ENCODE data around the gene CLDN9. TPM values are rescaled to one million over a fixed set of nuclear protein-coding genes. Genes with fewer than 3 reads are reported as not detected.
A peak's percentile ranks its signal among the peaks of the same experiment; 100 is the strongest.

Gene CLDN9
- total RNA-seq, 6 experiments from 2014 or later: 0.25 to 1.7 (median 0.92) TPM

DNA sequence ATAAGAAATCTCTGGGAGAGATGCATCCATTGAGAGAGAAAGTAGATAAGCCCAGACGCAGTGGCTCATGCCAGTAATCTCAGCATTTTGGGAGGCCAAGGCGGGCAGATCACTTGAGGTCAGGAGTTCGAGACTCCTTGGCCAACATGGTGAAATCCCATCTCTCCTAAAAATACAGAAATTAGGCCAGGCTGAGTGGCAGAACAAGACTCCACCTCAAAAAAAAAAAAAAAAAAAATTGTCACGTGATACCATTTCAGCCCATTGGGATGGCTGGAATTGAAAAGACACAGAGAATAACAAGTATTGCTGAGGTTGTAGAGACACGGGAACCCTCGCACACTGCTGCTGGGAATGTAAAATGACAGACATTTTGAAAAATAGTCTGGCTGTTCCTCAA lies 49.8 kb downstream of the CLDN9 start:
- Histone ChIP-seq H3K4me1 (peaks cover 0 to 28% (median 6%) of the 10 kb centered on the region in 4 donors), H3K27ac (no peak overlapping the region), H3K27me3 (no peaks in the 10 kb centered on the region), H3K4me3 (no peak overlapping the region), H3K36me3 (peaks cover 0 to 3% (median 0%) of the 10 kb centered on the region in 4 donors), H3K9me3 (no peaks in the 10 kb centered on the region)
- no peak for TF ChIP-seq CTCF (IDR thresholded peaks at IDR 0.05)
- TF ChIP-seq POLR2A (IDR thresholded peaks at IDR 0.05): no peak
- intact Hi-C loops (cut with DNase I): no loop called here
- peak in 1 of 3 donors; percentile 12 for DNase-seq
- 84% methylated on average over 3 of the region's 6 CpGs for WGBS (ENCODE audit: insufficient coverage, low coverage, low lambda C conversion rate, missing lambda C conversion rate)
- no peak for ATAC-seq

GRCh38 chr16:3063625-3064386 lies 51.1 kb downstream of the CLDN9 start:
- peak overlapping the region in 1 of 3 donors; percentile 97 for H3K27ac ChIP-seq
- no peak overlapping the region for H3K4me3 ChIP-seq
- no peaks in the 10 kb centered on the region for H3K9me3 ChIP-seq
- peaks cover 0 to 29% (median 6%) of the 10 kb centered on the region in 4 donors for H3K4me1 ChIP-seq
- ATAC-seq (no peak), DNase-seq (no peak)
- no peaks in the 10 kb centered on the region for H3K27me3 ChIP-seq
- TF ChIP-seq POLR2A (IDR thresholded peaks at IDR 0.05) (no peak), CTCF (IDR thresholded peaks at IDR 0.05) (no peak)
- WGBS (ENCODE audit: insufficient coverage, low coverage, low lambda C conversion rate, missing lambda C conversion rate): 85% methylated on average over 5 of the region's 8 CpGs
- intact Hi-C loops (cut with DNase I): no loop called here
- H3K36me3 ChIP-seq: peaks cover 0 to 10% (median 5%) of the 10 kb centered on the region in 4 donors

Small RNAs within 50 kb of the gene (small RNA-seq; reads per million reads assigned to genes)
- 0 reads per million in 2 experiments for gene LINC00514

Other genes with a start within 250 kb of the CLDN9 start
- 100 to 1,000 TPM in 5 of 6 experiments, 10 to 100 TPM in 1; 97.5 to 521 (median 122) TPM for gene ELOB, start 235.6 kb upstream of the CLDN9 start, total RNA-seq
- not detected for gene PRSS33, start 225.4 kb upstream of the CLDN9 start, total RNA-seq
- gene PRSS41, start 214.5 kb upstream of the CLDN9 start, total RNA-seq: not detected
- gene PRSS21, start 195.7 kb upstream of the CLDN9 start, total RNA-seq: not detected
- 1 to 10 TPM in 1 of 6 experiments, under 1 TPM in 3, not detected in 2; 0.24 to 1.6 (median 0.50) TPM for gene ZG16B, start 182.6 kb upstream of the CLDN9 start, total RNA-seq
- 1 to 10 TPM in 2 of 6 experiments, under 1 TPM in 3, not detected in 1; 0.18 to 2.1 (median 0.84) TPM for gene PRSS22, start 154.8 kb upstream of the CLDN9 start, total RNA-seq
- gene FLYWCH2, start 129.7 kb upstream of the CLDN9 start, total RNA-seq: 10 to 100 TPM in 2 of 6 experiments, 1 to 10 TPM in 4; 3.6 to 18.9 (median 5.6) TPM
- 10 to 100 TPM in 5 of 6 experiments, 1 to 10 TPM in 1; 9.3 to 19.8 (median 15.1) TPM for gene FLYWCH1, start 101.0 kb upstream of the CLDN9 start, total RNA-seq
- not detected for gene KREMEN2, start 48.6 kb upstream of the CLDN9 start, total RNA-seq
- gene PAQR4, start 43.6 kb upstream of the CLDN9 start, total RNA-seq: 1 to 10 TPM in 4 of 6 experiments, under 1 TPM in 2; 0.93 to 6.1 (median 3.3) TPM
- 1 to 10 TPM in 5 of 6 experiments, under 1 TPM in 1; 0.68 to 6.5 (median 1.7) TPM for gene PKMYT1, start 32.5 kb upstream of the CLDN9 start, total RNA-seq
- 1 to 10 TPM in 1 of 6 experiments, not detected in 5; 2.9 TPM for gene CLDN6, start 5.3 kb downstream of the CLDN9 start, total RNA-seq
- gene TNFRSF12A, start 7.4 kb downstream of the CLDN9 start, total RNA-seq: 100 to 1,000 TPM in 3 of 6 experiments, 10 to 100 TPM in 1, 1 to 10 TPM in 2; 5.2 to 284 (median 69.4) TPM
- gene HCFC1R1, start 11.0 kb downstream of the CLDN9 start, total RNA-seq: 10 to 100 TPM in 5 of 6 experiments, 1 to 10 TPM in 1; 9.7 to 14.6 (median 12.1) TPM
- gene THOC6, start 11.1 kb downstream of the CLDN9 start, total RNA-seq: 10 to 100 TPM in 2 of 6 experiments, 1 to 10 TPM in 4; 7.7 to 15.7 (median 9.7) TPM
- under 1 TPM in 5 of 6 experiments, not detected in 1; 0.11 to 0.58 (median 0.48) TPM for gene BICDL2, start 24.0 kb downstream of the CLDN9 start, total RNA-seq
- gene MMP25, start 33.6 kb downstream of the CLDN9 start, total RNA-seq: 1 to 10 TPM; 1.3 to 2.0 (median 1.6) TPM
- 1,000 to 10,000 TPM in 2 of 6 experiments, 100 to 1,000 TPM in 4; 204 to 1,268 (median 669) TPM for gene IL32, start 52.7 kb downstream of the CLDN9 start, total RNA-seq
- not detected for gene ZSCAN10, start 86.4 kb downstream of the CLDN9 start, total RNA-seq
- 1 to 10 TPM; 4.0 to 8.4 (median 5.4) TPM for gene ZNF205, start 99.7 kb downstream of the CLDN9 start, total RNA-seq
- 1 to 10 TPM; 1.3 to 4.4 (median 1.7) TPM for gene ZNF213, start 122.1 kb downstream of the CLDN9 start, total RNA-seq
- not detected for gene OR1F1, start 175.3 kb downstream of the CLDN9 start, total RNA-seq
- 1 to 10 TPM; 1.9 to 4.8 (median 3.5) TPM for gene ZNF200, start 222.2 kb downstream of the CLDN9 start, total RNA-seq
- 1 to 10 TPM in 3 of 6 experiments, under 1 TPM in 3; 0.66 to 1.7 (median 1.0) TPM for gene MEFV, start 243.7 kb downstream of the CLDN9 start, total RNA-seq

Measured in right lobe of liver (tissue), 6 donors.